Suprapubic skin (tissue), 4 donors: ENCODE data around the gene DCST2.

Experiments used
- CTCF ChIP-seq, 2 donors: fragments of 200-600 bp in 1 of 2; fragments of 450-650 bp in 1 of 2; sonication (generic) in 1 of 2; IDR thresholded peaks; one replicate each; pipeline ENCODE4 v1.5.1; 2016 to 2019; ENCODE audit warnings: antibody characterized with exemption in 2 of 2, mild to moderate bottlenecking in 1 of 2, moderate library complexity in 1 of 2
- EP300 ChIP-seq: sonication (generic); formaldehyde crosslinking; IDR thresholded peaks from one replicate; pipeline ENCODE4 v1.6.1; 2017; ENCODE audit warnings: antibody characterized with exemption
- POLR2A ChIP-seq, 2 donors: fragments of 450-650 bp; IDR thresholded peaks; one replicate each; pipeline ENCODE4 v1.6.1; 2017; ENCODE audit warnings: antibody characterized with exemption in 2 of 2, mild to moderate bottlenecking in 2 of 2, moderate library complexity in 2 of 2
- POLR2AphosphoS5 ChIP-seq, 3 donors: sonication (generic); formaldehyde crosslinking; IDR thresholded peaks; one replicate each; pipeline ENCODE4 v1.6.1; 2017; ENCODE audit warnings: antibody characterized with exemption in 3 of 3

GRCh38 chr1:155044365-155044764 lies 10.8 kb upstream of the DCST2 start:
- TF ChIP-seq CTCF (IDR thresholded peaks at IDR 0.05), result no peak
- no peak for TF ChIP-seq POLR2A (IDR thresholded peaks at IDR 0.05)
- TF ChIP-seq EP300, result no peak
- no peak for TF ChIP-seq POLR2AphosphoS5 (IDR thresholded peaks at IDR 0.05)
